ENCODE data around the gene SUFU. TPM values are rescaled to one million over a fixed set of nuclear protein-coding genes. Genes with fewer than 3 reads are reported as not detected.
"Not testable (repeated sequence)": the region's sequence is repeated elsewhere in the genome, so short reads cannot be mapped to it uniquely, and the experiment has no call there.

Gene SUFU
- total RNA-seq (ENCODE audit: low replicate concordance), result 3.3 and 4.8 TPM in 2 replicates

DNA sequence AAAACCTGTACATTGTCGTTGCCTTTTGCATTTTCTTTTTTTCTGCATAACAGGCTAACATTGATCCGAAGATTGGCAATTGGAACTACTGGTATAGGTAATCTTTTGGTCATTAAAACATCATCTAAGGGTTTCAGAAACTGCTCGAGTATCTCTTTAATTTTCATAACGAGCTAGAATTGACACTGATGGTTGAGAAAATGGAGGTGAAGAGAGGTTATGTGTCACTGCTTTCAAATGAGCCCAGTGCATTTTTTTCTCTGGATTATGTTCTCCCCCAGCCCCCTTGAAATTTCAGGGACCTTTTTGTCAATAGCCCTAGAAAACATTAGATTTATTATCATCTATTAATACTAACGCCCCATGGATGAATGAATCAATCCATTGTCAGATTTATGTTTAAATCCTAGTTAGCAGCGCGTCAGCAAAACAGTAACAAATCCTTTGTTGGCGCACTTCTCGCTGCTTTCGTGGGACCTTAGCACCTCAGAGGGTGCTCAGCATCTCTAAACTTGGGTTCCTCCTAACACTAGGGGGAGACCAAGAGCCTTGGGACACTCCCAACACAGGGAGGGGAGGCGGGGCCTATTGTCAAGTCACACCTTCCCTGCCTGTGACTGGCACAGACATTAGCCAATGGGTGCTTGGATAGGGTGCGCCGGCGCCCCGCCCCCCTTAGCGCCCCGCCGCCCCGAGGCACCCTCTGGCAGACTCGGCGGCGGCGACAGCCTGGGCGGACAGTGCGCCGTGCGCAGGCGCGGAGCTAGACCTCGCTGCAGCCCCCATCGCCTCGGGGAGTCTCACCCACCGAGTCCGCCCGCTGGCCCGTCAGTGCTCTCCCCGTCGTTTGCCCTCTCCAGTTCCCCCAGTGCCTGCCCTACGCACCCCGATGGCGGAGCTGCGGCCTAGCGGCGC, at the start of gene SUFU:
Gene SUFU (plus strand): TSS at position 709 of the 915 bp plus-strand sequence. CDS start 181 bp downstream, at position 890.
- TF ChIP-seq, protein P1, sequence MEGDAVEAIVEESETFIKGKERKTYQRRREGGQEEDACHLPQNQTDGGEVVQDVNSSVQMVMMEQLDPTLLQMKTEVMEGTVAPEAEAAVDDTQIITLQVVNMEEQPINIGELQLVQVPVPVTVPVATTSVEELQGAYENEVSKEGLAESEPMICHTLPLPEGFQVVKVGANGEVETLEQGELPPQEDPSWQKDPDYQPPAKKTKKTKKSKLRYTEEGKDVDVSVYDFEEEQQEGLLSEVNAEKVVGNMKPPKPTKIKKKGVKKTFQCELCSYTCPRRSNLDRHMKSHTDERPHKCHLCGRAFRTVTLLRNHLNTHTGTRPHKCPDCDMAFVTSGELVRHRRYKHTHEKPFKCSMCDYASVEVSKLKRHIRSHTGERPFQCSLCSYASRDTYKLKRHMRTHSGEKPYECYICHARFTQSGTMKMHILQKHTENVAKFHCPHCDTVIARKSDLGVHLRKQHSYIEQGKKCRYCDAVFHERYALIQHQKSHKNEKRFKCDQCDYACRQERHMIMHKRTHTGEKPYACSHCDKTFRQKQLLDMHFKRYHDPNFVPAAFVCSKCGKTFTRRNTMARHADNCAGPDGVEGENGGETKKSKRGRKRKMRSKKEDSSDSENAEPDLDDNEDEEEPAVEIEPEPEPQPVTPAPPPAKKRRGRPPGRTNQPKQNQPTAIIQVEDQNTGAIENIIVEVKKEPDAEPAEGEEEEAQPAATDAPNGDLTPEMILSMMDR (IDR thresholded peaks at IDR 0.05; ENCODE audit: insufficient read depth, low read length), result peak; percentile 97
- H3K4me3 ChIP-seq (ENCODE audit: low read depth, low read length), result peak within 1 kb of the TSS; percentile 96
- DNase-seq (ENCODE audit: low read depth), result peak; percentile 99

DNA sequence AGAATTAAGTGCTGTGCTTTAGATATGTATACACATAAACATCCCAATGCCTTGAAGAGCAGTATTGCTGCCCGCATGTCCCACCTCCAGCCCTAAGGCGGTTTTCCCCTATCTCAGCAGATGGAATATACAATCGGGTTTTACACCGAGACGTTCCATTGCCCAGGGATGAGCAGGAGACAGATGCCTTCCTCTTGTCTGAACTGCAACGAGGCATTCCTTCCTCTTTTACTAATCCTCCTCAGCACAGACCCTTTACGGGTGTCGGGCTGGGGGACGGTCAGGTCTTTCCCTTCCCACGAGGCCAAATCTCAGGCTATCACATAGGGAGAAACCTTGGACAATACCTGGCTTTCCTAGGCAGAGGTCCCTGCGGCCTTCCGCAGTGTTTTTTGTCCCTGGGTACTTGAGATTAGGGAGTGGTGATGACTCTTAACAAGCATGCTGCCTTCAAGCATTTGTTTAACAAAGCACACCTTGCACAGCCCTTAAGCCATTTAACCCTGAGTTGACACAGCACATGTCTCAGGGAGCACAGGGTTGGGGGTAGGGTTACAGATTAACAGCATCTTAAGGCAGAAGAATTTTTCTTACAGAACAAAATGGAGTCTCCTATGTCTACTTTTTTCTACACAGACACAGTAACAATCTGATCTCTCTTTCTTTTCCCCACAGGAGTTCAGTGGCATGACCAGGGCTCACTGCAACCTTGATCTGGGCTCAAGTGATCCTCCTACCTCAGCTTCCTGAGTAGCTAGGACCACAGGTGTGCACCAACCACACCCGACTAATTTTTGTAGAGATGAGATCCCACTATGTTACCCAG, 48.9 kb upstream of the SUFU start:
- H3K4me3 ChIP-seq (ENCODE audit: low read depth, low read length); DNase-seq (ENCODE audit: low read depth): not testable (repeated sequence)

DNA sequence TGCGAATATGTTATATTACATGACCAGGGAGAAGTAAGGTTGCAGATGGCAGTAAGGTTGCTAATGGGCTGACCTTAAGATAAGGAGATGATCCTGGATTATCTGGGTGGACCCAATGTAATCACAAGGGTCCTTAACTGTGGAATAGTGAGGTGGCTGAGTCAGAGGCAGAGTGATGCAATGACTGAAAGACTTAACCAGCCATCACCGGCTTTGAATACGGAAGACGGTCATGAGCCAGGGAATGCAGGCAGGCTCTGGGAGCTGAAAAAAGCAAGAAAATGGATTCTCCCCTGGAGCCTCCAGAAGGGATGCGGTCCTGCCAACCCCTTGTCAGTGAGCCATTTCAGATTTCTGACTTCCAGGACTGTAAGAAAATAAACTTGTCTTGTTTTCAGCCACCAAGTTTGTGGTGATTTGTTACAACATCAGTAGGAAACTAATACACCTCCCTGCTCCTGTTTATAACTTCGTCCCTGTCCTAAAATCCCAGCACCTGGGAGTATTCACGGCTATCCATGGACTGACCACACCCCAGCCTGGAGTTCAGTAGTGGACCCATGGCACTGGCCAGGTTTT, 47.8 kb upstream of the SUFU start:
- TF ChIP-seq, protein P1 (IDR thresholded peaks at IDR 0.05; ENCODE audit: insufficient read depth, low read length), result no peak
- no peak overlapping the region for H3K4me3 ChIP-seq (ENCODE audit: low read depth, low read length)
- DNase-seq (ENCODE audit: low read depth), result peak; percentile 94

DNA sequence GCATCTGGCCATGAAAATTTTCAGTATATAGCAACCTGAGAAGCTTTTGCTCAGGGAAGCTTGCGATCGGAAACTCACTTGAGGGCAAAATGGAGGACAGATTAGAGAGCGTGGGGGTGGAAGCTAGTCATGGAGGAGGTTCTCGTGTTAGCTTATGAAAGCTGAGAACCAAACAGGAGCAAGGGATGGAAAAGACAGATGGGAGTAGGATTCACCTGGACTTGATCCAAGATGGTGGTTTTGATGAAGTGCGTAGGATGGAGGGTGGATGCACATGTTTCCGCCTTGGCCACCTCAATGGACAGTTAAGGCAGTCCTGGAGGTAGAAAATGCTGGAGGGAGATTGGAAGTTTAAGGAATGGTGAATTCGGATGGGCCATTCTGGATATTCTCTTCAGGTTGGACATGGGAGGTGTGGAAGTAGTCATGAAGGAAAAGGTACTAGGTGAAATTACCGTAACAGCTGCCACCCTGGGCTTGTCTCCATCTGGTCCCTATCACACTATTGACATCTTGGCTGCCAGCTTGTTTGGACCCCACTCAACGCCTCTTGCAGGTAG, 46.1 kb upstream of the SUFU start:
- no peak for DNase-seq (ENCODE audit: low read depth)
- no peak overlapping the region for H3K4me3 ChIP-seq (ENCODE audit: low read depth, low read length)
- TF ChIP-seq, protein P1 (IDR thresholded peaks at IDR 0.05; ENCODE audit: insufficient read depth, low read length), result no peak

DNA sequence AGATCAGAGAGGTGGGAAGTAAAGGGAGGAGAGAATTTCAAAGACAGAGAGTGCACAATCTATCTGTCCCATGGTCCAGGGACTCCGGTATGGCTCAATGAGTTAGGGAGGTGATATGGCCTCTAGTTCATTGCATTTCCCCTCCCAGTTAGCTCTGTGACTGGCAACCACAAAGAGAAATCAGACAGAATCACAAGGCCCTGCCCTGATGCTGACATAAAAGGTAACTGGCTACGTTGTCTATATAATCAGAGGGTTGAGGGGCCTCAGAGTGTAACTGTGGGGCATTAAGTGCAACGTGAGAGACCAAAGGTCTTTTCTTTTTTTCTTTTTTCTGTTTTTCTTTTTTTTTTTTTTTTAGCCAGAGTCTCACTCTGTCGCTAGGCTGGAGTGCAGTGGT, 45.1 kb upstream of the SUFU start:
- TF ChIP-seq, protein P1 (IDR thresholded peaks at IDR 0.05; ENCODE audit: insufficient read depth, low read length), result no peak
- no peak overlapping the region for H3K4me3 ChIP-seq (ENCODE audit: low read depth, low read length)

DNA sequence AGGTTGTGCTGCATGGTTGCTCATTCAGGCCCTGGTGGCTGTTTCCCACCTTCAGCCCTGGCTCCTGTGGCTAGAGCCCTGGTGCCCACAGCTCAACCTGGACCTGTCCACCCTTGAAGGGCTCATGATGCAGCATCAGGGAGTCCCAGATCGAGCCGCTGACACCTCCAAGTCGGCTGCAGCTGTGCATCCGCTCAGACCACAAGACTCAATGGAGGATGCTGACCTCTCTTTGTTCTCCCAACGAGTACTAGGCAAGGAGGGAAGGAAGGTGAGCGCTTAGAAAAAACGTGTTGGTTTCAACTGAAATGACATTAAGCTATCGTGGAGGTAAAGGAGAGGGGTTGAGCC, 43.0 kb upstream of the SUFU start:
- TF ChIP-seq, protein P1 (IDR thresholded peaks at IDR 0.05; ENCODE audit: insufficient read depth, low read length), result no peak

More for the DNA sequence above, 45.1 kb upstream of the SUFU start:
- no peak for DNase-seq (ENCODE audit: low read depth)

More for the DNA sequence above, 43.0 kb upstream of the SUFU start:
- DNase-seq (ENCODE audit: low read depth), result no peak
- H3K4me3 ChIP-seq (ENCODE audit: low read depth, low read length), result peak overlapping the region; percentile 66

Measured in fibroblast of the aortic adventitia (primary cell).